Measurements from ENCODE around the gene DRG2.

DRG2 gene

GRCh38 chr17:18087610-18088491 lies at the start of gene DRG2:
TSS of gene DRG2 (plus strand) at chr17:18087948. CDS start at chr17:18088024, 76 bp downstream.
- no peaks in the 10 kb centered on the region for H3K27me3 Mint-ChIP-seq
- H3K36me3 Mint-ChIP-seq (ENCODE audit: low read depth) = peaks cover 37% of the 10 kb centered on the region
- H3K9me3 Mint-ChIP-seq = no peaks in the 10 kb centered on the region
- H3K27ac Mint-ChIP-seq = peak within 1 kb of the TSS; percentile 97
- intact Hi-C loops (cut with micrococcal nuclease) = no loop called here
- H3K4me3 Mint-ChIP-seq = peak within 1 kb of the TSS; percentile 98
- H3K4me1 Mint-ChIP-seq (ENCODE audit: low read depth) = peaks cover 28% of the 10 kb centered on the region

- Mint-ChIP-seq H3K4me3 (peak overlapping the region; percentile 81), H3K27me3 (no peaks in the 10 kb centered on the region), H3K4me1 (ENCODE audit: low read depth) (peaks cover 55% of the 10 kb centered on the region), H3K27ac (peak overlapping the region; percentile 78), H3K36me3 (ENCODE audit: low read depth) (peaks cover 37% of the 10 kb centered on the region), H3K9me3 (no peaks in the 10 kb centered on the region)
- intact Hi-C loops (cut with micrococcal nuclease) = loop anchor here (10.0 kb wide), 1 partner anchor 213 kb away; no protein-coding TSS in a partner anchor
Measured at GRCh38 chr17:18038149-18038850, 49.4 kb upstream of the DRG2 start.

GRCh38 chr17:18038861-18039534 lies 48.8 kb upstream of the DRG2 start, which contains the start of the genes ATPAF2 and GID4:
TSS of gene ATPAF2 (minus strand) at chr17:18039168. CDS start at chr17:18039013, 155 bp downstream.
TSS of gene GID4 (plus strand) at chr17:18039408. CDS start at chr17:18039465, 57 bp downstream.
- H3K27me3 Mint-ChIP-seq = no peaks in the 10 kb centered on the region
- no peaks in the 10 kb centered on the region for H3K9me3 Mint-ChIP-seq
- peak within 1 kb of the TSS; percentile 81 for H3K4me3 Mint-ChIP-seq
- peaks cover 37% of the 10 kb centered on the region for H3K36me3 Mint-ChIP-seq (ENCODE audit: low read depth)
- intact Hi-C loops (cut with micrococcal nuclease) = loop anchor here (10.0 kb wide), 1 partner anchor 214 kb away; no protein-coding TSS in a partner anchor
- H3K4me1 Mint-ChIP-seq (ENCODE audit: low read depth) = peaks cover 55% of the 10 kb centered on the region
- H3K27ac Mint-ChIP-seq = peak within 1 kb of the TSS; percentile 78

- Mint-ChIP-seq H3K27ac (peak overlapping the region; percentile 78), H3K4me1 (ENCODE audit: low read depth) (peaks cover 55% of the 10 kb centered on the region), H3K9me3 (no peaks in the 10 kb centered on the region), H3K27me3 (no peaks in the 10 kb centered on the region), H3K4me3 (peak overlapping the region; percentile 81), H3K36me3 (ENCODE audit: low read depth) (peaks cover 40% of the 10 kb centered on the region)
- intact Hi-C loops (cut with micrococcal nuclease) = loop anchor here (10.0 kb wide), 1 partner anchor 215 kb away; no protein-coding TSS in a partner anchor
Measured at GRCh38 chr17:18039535-18040260, 48.0 kb upstream of the DRG2 start.

GRCh38 chr17:18040261-18040858 lies 47.4 kb upstream of the DRG2 start:
- H3K9me3 Mint-ChIP-seq = no peaks in the 10 kb centered on the region
- intact Hi-C loops (cut with micrococcal nuclease) = no loop called here
- H3K27ac Mint-ChIP-seq = peak overlapping the region; percentile 78
- peaks cover 43% of the 10 kb centered on the region for H3K36me3 Mint-ChIP-seq (ENCODE audit: low read depth)
- H3K27me3 Mint-ChIP-seq = no peaks in the 10 kb centered on the region
- H3K4me3 Mint-ChIP-seq = peak overlapping the region; percentile 81
- H3K4me1 Mint-ChIP-seq (ENCODE audit: low read depth) = peaks cover 55% of the 10 kb centered on the region

- H3K36me3 Mint-ChIP-seq (ENCODE audit: low read depth) = peaks cover 38% of the 10 kb centered on the region
- H3K4me1 Mint-ChIP-seq (ENCODE audit: low read depth) = peaks cover 45% of the 10 kb centered on the region
- H3K27ac Mint-ChIP-seq = no peak overlapping the region
- H3K27me3 Mint-ChIP-seq = no peaks in the 10 kb centered on the region
- no peak overlapping the region for H3K4me3 Mint-ChIP-seq
- intact Hi-C loops (cut with micrococcal nuclease) = no loop called here
- H3K9me3 Mint-ChIP-seq = no peaks in the 10 kb centered on the region
Measured at GRCh38 chr17:18041776-18042175, 46.0 kb upstream of the DRG2 start.

- intact Hi-C loops (cut with micrococcal nuclease) = no loop called here
- no peaks in the 10 kb centered on the region for H3K9me3 Mint-ChIP-seq
- peaks cover 33% of the 10 kb centered on the region for H3K4me1 Mint-ChIP-seq (ENCODE audit: low read depth)
- peaks cover 45% of the 10 kb centered on the region for H3K36me3 Mint-ChIP-seq (ENCODE audit: low read depth)
- no peak overlapping the region for H3K27ac Mint-ChIP-seq
- no peaks in the 10 kb centered on the region for H3K27me3 Mint-ChIP-seq
- no peak overlapping the region for H3K4me3 Mint-ChIP-seq
Measured at GRCh38 chr17:18042983-18043382, 44.8 kb upstream of the DRG2 start.

GRCh38 chr17:18043491-18043890 lies 44.3 kb upstream of the DRG2 start:
- Mint-ChIP-seq H3K36me3 (ENCODE audit: low read depth) (peaks cover 46% of the 10 kb centered on the region), H3K27me3 (no peaks in the 10 kb centered on the region), H3K9me3 (no peaks in the 10 kb centered on the region), H3K4me3 (no peak overlapping the region), H3K4me1 (ENCODE audit: low read depth) (peaks cover 29% of the 10 kb centered on the region), H3K27ac (no peak overlapping the region)
- intact Hi-C loops (cut with micrococcal nuclease) = no loop called here

- intact Hi-C loops (cut with micrococcal nuclease) = no loop called here
- no peak overlapping the region for H3K4me3 Mint-ChIP-seq
Measured at GRCh38 chr17:18044609-18045008, 43.1 kb upstream of the DRG2 start.

GRCh38 chr17:18045691-18046350 lies 41.9 kb upstream of the DRG2 start:
- no peak overlapping the region for H3K4me3 Mint-ChIP-seq
- intact Hi-C loops (cut with micrococcal nuclease) = no loop called here

More at GRCh38 chr17:18044609-18045008, 43.1 kb upstream of the DRG2 start:
- H3K9me3 Mint-ChIP-seq = no peaks in the 10 kb centered on the region
- H3K27ac Mint-ChIP-seq = no peak overlapping the region
- no peaks in the 10 kb centered on the region for H3K27me3 Mint-ChIP-seq
- H3K4me1 Mint-ChIP-seq (ENCODE audit: low read depth) = peaks cover 29% of the 10 kb centered on the region
- H3K36me3 Mint-ChIP-seq (ENCODE audit: low read depth) = peaks cover 43% of the 10 kb centered on the region

GRCh38 chr17:18055597-18055996 lies 32.2 kb upstream of the DRG2 start:
- Mint-ChIP-seq H3K9me3 (no peaks in the 10 kb centered on the region), H3K27ac (peak overlapping the region; percentile 68), H3K27me3 (no peaks in the 10 kb centered on the region), H3K4me3 (no peak overlapping the region), H3K4me1 (ENCODE audit: low read depth) (peaks cover 14% of the 10 kb centered on the region), H3K36me3 (ENCODE audit: low read depth) (peaks cover 74% of the 10 kb centered on the region)
- intact Hi-C loops (cut with micrococcal nuclease) = no loop called here

More at GRCh38 chr17:18045691-18046350, 41.9 kb upstream of the DRG2 start:
- Mint-ChIP-seq H3K9me3 (no peaks in the 10 kb centered on the region), H3K36me3 (ENCODE audit: low read depth) (peaks cover 34% of the 10 kb centered on the region), H3K27me3 (no peaks in the 10 kb centered on the region), H3K27ac (no peak overlapping the region), H3K4me1 (ENCODE audit: low read depth) (peaks cover 19% of the 10 kb centered on the region)

GRCh38 chr17:18056214-18056613 lies 31.5 kb upstream of the DRG2 start:
- intact Hi-C loops (cut with micrococcal nuclease) = no loop called here
- Mint-ChIP-seq H3K4me1 (ENCODE audit: low read depth) (peaks cover 14% of the 10 kb centered on the region), H3K36me3 (ENCODE audit: low read depth) (peaks cover 80% of the 10 kb centered on the region), H3K27ac (peak overlapping the region; percentile 68), H3K27me3 (no peaks in the 10 kb centered on the region), H3K9me3 (no peaks in the 10 kb centered on the region), H3K4me3 (no peak overlapping the region)

Measured in dendritic cell treated with granulocyte-macrophage colony-stimulating factor and Interleukin-4, amounts not matched to agents 40 ng/mL and 50 ng/mL, for 4 days (primary cell).